Measurements from ENCODE around the gene EEPD1. TPM values are rescaled to one million over a fixed set of nuclear protein-coding genes. Genes with fewer than 3 reads are reported as not detected.

EEPD1 gene
- total RNA-seq, 2 donors from 2014 or later, result 4.0 to 6.8 TPM

GRCh38 chr7:36261019-36261754 is 108.1 kb downstream of the EEPD1 start:
- no peak for TF ChIP-seq CTCF (IDR thresholded peaks at IDR 0.05)
- Histone ChIP-seq H3K27ac (no peak overlapping the region), H3K9me3 (no peaks in the 10 kb centered on the region), H3K4me1 (peaks cover 0 to 39% of the 10 kb centered on the region in 2 donors), H3K36me3 (no peaks in the 10 kb centered on the region), H3K4me3 (no peak overlapping the region), H3K27me3 (no peaks in the 10 kb centered on the region)
- no peak for DNase-seq (ENCODE audit: low spot score)

GRCh38 chr7:36262309-36263094 is 109.4 kb downstream of the EEPD1 start:
- no peaks in the 10 kb centered on the region for H3K9me3 ChIP-seq
- no peak for TF ChIP-seq CTCF (IDR thresholded peaks at IDR 0.05)
- no peak for DNase-seq (ENCODE audit: low spot score)
- H3K27me3 ChIP-seq, result no peaks in the 10 kb centered on the region
- H3K4me1 ChIP-seq, result peaks cover 0 to 40% of the 10 kb centered on the region in 2 donors
- no peak overlapping the region for H3K4me3 ChIP-seq
- no peak overlapping the region for H3K27ac ChIP-seq
- no peaks in the 10 kb centered on the region for H3K36me3 ChIP-seq

- Histone ChIP-seq H3K4me3 (no peak overlapping the region), H3K36me3 (no peaks in the 10 kb centered on the region), H3K9me3 (no peaks in the 10 kb centered on the region), H3K4me1 (peaks cover 0 to 40% of the 10 kb centered on the region in 2 donors), H3K27me3 (no peaks in the 10 kb centered on the region), H3K27ac (no peak overlapping the region)
- no peak for DNase-seq (ENCODE audit: low spot score)
- no peak for TF ChIP-seq CTCF (IDR thresholded peaks at IDR 0.05)
Measured at GRCh38 chr7:36263095-36263484, 110.0 kb downstream of the EEPD1 start.

GRCh38 chr7:36264123-36264801 is 111.2 kb downstream of the EEPD1 start:
- no peak for DNase-seq (ENCODE audit: low spot score)
- no peaks in the 10 kb centered on the region for H3K27me3 ChIP-seq
- H3K36me3 ChIP-seq, result no peaks in the 10 kb centered on the region
- H3K4me3 ChIP-seq, result no peak overlapping the region
- H3K4me1 ChIP-seq, result peaks cover 0 to 40% of the 10 kb centered on the region in 2 donors
- no peaks in the 10 kb centered on the region for H3K9me3 ChIP-seq
- no peak for TF ChIP-seq CTCF (IDR thresholded peaks at IDR 0.05)
- peak overlapping the region; percentile 12 to 38 for H3K27ac ChIP-seq

- Histone ChIP-seq H3K36me3 (no peaks in the 10 kb centered on the region), H3K27me3 (no peaks in the 10 kb centered on the region), H3K27ac (peak overlapping the region; percentile 12 to 38), H3K9me3 (no peaks in the 10 kb centered on the region), H3K4me3 (no peak overlapping the region), H3K4me1 (peaks cover 0 to 40% of the 10 kb centered on the region in 2 donors)
- TF ChIP-seq CTCF (IDR thresholded peaks at IDR 0.05), result no peak
- no peak for DNase-seq (ENCODE audit: low spot score)
Measured at GRCh38 chr7:36264913-36265516, 112.0 kb downstream of the EEPD1 start.

Data from right atrium auricular region (tissue), 2 donors.